ENCODE measurements around the gene HOXA7.

The HOXA7 gene

DNA sequence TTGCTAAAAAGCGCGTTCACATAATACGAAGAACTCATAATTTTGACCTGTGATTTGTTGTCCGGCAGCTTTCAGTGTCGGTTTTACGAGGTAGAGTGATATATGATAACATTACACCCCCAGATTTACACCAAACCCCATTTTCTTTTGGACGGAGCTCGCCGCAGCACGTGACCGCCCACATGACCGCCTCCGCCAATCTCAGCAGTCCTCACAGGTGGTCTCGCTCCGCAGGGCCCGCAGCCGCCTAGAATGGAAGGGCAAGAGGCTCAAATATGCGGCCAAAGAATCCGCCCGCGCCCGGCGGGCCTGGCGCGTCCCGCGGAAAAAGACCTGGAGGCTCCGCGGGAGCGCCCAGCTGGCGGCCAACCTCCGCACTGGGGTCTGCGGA is at the start of gene HOXA7:
Gene HOXA7 (minus strand): TSS at position 168 of the 391 bp plus-strand sequence. CDS start 130 bp downstream, at position 38.
- DNase-seq (ENCODE audit: low read depth in 2 of 2), result no peak

DNA sequence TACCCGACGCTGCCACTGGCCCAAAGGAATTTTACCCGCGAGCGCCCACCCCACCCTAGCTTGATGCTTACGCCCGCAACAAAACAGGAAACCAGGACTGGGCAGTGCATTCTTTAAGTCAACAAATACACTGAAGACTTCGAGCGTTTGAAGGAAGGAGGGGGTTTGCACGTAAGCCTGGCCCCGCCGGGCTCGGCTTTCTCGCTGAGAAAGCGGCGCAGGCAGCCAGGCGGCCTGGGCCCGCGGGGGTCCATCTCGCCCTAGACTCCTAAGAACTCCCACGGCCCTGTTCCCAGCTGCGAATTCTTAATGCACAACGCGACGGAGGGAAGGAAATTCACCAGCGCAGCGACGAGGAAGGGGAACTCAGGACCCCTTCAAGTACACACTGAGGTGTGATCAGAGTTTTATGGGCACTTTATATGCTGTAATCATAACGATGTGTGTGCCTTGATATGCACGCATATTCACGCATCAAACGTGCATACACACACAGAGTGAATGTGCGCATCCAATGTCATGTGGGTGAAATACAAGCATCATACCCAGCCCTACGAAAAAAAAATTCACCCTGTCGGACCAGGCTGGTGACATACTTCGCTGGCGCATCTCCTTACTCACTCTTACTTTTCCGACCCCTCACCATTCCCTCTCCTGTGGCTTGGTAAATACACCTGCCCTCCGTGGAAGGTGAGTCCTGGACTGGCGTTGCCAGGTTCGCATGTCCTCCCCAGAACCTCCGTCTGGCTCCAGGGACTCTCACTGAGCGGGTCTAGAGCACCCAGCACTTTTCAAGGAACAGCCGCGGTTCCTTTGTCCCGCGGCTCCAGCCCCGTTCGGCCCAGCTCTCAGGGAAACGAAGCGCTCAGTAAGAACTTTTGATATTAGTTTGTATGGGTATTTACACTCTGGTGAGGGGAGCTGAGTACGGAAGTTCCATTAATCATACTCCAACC is 49.1 kb upstream of the HOXA7 start:
- no peak for DNase-seq (ENCODE audit: low read depth in 2 of 2)

DNA sequence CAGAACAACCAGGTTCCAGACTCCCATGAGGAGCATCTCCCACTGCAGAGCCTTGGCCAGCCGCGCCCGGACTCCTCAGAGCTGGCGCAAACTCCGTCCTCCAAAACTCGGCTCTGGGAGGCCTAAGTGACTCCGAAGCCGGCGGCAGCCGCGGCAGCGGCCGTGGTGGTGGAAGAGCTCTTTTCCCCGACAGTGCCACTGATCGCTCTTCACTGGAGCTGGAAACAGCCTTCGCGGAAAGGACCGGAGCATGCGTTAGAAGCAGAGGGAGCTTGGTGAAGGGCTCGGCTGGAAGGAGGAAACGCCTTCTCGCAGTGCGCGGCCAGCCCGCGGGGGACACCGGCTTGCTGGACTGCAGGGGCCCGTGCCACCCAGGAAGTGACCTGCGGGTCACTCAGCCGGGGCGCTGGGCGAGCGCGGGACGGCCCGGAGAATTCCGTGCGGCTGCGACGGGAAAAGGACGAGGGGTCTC is 48.4 kb upstream of the HOXA7 start:
- DNase-seq (ENCODE audit: low read depth in 2 of 2), result no peak

DNA sequence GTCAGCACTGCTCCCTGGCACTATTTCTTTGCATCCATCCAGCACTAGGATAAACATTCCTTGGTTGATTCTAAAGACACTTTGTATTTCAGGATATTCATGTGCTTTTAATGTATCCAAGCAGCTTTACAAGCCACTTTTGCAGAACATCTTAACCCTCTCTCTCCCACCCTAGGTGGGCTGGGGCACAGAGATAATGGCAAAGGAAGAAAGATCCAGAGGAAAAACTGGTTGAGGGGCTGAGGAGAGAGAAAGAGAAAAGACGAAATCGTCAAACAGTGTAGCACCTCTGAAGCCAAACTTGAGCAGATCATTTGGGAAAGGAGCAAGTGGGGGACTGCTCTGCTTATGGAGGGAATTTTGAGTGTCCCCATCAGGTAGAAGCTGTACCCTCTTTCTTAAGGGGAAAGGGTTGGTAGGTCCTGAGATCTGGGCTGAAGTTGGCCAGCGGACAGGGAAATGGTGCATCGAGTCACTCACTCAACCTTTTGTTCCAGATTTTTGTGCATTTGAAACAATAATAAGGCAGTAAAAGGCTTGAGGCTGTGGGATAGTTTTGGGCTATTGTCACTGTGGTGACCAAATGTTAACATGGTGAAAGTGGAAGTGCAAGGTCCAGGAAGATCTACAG is 47.6 kb upstream of the HOXA7 start:
- DNase-seq (ENCODE audit: low read depth in 2 of 2), result no peak

DNA sequence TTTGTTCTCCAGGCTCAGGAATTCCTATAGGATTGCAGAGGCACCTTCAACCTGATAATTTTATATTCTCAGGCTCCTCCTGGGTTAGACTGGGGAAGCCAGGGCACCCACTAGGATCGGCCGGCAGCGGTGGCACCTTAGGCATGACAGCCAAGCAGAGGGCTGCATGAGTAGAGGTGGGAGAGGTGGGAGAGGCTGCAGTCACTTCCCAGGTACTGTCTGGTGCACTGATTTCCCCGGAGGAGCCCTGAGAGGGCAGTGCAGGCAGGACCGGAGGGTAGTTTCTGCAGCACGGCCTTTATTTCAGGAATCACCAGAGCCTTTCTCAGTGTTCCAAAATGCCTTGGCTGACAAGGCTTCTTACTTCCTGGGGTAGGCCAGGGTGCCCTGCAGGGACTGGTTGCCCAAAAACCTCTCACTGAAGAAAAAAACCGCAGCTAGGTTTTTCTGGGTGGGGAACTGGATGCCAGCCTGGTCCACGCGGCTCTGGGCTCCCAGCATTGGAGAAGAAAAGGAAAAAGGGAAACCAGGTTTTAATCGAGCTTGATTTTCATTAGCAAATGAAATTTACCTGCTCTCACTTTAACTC is 47.0 kb upstream of the HOXA7 start:
- no peak for DNase-seq (ENCODE audit: low read depth in 2 of 2)

DNA sequence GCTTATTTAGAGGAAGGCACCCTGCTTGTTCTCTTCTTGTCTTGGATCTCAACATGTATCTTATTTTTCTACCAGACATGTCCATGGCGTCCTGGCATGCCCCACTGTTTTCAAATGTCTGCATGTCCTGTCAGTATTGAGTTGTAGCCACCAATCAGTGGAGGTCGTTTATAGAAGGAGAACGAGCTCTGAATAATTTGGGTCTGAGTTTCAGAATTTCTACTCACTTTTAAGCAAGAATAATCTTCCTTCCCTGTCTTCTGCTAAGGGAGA is 46.3 kb upstream of the HOXA7 start:
- no peak for DNase-seq (ENCODE audit: low read depth in 2 of 2)

DNA sequence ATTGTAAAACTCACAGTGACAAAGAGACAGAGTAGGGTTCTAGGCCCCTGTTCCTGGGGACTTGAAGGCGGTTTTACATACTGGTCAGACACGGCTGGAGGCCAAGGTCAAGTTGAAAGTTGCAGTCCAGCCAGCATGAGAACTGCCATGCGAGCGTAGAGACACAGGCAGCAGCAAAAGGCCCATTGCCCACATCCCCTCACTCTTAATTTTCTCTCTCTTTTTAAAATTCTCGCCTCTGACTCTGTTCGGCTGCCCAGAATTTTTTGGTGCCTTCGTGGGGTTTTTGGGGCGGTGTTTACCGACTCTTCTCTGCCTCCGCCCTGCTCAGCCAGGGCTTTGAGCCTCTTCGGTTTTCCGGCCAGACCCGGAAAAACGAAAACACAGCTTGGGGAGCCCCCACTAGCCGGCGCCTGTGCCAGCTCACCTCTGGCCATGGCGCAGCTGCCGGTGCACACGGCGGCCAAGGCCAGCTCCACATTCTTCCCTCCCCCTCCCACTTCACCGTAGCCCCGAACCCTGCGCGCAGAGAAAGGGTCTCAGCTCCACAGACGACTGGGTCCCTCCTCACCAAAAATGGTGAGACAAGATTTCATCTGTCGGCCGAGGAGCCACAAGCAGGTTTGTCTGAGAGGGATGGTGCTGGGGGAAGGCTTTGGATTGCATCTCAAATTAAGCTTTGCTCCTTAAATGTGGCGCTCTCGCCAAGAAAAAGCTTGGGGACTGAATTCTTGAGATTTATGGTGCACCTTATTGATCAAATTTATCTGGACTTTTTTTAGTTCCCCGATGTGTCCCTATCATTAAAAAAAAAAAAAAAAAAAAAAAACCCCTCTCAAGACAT is 45.8 kb upstream of the HOXA7 start:
- DNase-seq (ENCODE audit: low read depth in 2 of 2), result no peak

DNA sequence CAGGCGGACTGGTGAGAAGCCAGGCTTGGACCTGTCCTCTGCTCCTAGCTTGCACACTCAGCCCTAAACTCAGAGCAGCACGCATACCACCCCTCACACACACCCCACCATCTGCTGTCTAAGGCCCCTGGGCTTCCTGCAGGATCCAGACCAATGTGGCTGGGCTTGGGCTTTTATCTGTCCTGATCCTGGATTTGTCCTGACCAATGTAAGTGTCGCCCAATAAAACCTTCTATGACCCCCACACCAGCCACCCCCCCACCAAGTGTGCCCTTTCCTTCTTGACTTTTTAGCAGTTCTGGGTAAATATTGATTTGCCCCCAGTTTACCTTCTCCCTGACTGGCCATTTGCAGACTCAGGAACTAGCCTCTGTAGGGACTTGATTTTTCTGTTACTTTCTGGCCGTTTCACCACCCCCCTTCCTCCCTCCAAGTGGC is 45.1 kb upstream of the HOXA7 start:
- no peak for DNase-seq (ENCODE audit: low read depth in 2 of 2)

DNA sequence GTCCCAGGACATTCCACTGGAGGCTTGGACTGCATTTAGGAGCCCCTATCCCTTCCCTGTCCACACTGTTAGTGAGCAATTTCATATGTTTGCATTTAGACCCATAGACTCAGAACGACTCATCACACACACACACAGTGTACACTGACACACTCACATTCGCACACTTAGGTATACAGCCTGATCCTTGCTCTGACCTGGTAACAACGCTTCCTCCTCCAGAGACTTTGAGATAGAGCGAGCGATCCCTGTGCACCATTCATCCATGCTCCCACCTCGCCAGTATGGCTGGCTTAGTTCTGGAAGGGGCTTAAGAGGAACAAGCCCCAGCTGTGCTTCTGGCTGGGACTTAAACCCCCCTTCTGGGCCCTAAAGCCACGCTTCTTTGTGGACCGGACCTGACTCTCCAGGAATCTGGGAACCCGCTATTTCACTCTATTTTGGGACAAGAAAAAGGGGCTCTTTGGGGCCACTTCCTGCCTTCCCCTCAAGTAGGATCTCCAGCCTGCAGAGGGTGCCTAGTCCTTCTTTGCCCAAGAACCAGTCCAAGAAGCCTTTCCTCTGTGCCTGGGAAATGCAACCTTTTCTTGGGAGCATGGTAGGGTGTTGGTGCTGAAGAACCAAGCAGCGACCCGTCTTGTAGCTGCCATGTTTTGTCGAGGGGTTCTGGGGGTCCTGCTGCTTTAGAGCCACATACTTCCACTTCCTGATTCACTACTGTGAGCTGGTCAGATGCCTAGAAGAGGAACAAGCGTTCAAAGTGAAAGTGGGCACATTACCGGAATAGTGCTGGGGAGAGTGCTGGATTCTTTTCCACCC is 44.5 kb upstream of the HOXA7 start:
- no peak for DNase-seq (ENCODE audit: low read depth in 2 of 2)

DNA sequence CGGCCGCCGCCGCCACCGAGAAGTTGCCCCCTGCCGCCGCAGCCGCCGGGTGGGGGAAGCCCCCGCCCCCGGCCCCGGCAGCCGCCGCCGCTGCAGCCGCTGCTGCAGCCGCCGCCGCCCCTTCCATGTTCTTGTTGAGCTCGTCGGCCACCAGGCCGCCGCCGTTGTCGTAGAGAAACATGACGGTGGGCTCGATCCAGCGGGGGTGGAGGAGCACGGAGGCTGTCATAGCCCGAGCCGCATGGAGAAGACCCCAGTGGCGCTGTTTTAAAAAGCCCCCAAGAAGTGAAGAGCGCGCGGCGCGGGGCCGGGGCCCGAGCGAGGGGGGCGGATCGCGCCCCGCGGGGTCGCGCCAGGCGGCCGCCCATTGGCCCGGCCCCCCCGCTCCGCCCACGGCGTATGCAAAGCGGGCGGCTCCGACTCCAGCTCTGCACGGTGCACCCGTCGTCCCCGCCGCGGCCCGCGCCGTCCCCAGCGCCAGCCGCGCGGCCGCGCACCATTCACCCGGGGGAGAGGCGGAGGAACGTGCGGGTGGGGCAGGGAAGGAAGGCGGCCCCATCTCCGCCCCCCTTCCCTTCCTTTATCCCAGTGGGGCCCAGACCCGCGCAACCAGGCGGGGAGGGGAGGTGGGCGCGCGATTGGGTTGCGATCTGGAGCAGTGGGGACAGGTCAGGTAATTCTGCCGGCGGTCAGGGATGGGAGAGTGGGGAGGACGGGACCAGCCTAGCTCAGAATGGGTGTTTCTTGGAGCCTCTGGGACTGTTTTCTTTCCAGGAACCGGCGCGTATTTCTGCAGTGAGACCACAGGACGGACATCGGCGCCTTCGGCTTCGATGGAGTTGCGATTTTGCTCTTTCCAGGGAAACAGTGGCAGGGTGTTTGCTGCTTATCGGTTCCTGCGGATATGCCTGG is 43.6 kb upstream of the HOXA7 start, which contains the start of gene HOXA13:
Gene HOXA13 (minus strand): TSS at position 243 of the 912 bp plus-strand sequence. CDS start 14 bp downstream, at position 229.
- DNase-seq (ENCODE audit: low read depth in 2 of 2), result no peak

DNA sequence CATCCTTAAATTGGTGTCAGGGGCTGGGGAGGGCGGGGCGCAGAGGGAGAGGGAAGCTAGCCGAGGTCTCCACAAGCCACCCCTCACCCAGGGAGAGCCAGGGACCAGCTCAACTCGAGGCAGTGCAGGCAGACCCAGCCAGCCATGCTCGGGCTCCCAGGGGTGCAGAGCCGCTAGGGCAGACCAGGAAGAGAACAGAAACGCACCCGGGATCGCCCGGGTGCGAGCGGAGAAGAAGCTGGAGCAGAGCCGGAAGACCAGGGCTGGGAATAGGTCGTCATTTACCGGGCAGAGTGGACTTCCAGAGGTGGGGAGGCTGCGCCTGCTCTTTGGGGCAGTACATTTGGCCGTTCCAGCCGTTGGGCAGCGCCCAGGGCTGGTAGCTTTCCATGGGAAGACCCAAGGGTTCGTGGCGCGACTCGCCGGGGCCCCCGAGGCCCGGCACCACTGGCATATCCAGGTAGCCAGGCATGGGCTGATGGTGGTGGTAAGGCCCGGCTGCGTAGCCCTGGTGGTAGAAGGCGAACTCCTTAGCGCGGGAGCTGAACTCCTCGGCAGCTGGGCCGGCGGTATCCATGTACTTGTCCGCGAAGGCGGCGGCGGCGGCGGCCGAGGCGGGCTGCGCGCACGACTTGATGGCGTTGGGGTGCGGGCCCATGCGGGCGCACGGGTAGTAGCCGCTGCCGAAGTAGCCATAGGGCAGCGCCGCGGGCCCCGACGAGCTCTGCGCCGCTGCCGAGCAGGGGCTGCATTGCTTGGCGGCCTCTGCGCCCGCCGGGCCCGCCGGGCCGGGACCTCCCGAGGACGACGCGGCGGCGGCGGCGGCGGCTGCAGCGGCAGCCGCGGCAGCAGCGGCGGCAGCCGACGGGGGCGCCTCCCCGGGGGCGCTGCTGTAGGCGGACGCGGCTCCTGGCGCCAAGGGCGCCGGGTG is 42.7 kb upstream of the HOXA7 start:
- DNase-seq (ENCODE audit: low read depth in 2 of 2), result no peak

DNA sequence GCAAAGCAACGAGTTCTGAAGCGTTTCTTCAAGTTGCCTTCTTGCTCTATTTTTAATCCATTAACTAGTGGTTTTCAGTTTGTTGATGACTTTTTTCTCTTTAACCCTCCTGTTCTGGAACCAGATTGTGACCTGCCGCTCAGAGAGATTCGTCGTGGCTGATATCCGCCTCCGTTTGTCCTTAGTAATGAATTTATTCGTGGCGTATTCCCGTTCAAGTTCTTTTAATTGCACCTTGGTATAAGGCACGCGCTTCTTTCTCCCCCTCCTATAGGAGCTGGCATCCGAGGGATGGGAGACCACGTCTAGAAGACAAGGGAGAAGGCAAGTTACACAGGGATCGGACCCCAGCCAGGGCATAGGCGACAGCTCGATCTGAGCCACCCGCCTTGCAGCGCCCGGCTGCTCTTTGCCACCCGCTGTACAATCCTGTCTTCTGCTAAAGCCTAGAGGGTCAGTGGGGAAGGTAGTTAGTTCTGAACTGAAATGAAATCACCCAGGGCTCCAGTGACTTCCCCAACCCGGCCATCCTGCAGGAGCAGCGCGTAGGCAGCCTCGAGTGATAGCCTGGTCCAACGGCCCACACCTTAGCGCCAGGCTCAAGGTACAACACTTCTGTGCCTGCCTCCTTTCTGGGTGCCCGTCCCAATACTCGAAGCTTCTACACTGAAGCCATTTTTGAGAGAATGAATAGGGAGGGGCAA is 41.8 kb upstream of the HOXA7 start:
- DNase-seq (ENCODE audit: low read depth in 2 of 2), result no peak

DNA sequence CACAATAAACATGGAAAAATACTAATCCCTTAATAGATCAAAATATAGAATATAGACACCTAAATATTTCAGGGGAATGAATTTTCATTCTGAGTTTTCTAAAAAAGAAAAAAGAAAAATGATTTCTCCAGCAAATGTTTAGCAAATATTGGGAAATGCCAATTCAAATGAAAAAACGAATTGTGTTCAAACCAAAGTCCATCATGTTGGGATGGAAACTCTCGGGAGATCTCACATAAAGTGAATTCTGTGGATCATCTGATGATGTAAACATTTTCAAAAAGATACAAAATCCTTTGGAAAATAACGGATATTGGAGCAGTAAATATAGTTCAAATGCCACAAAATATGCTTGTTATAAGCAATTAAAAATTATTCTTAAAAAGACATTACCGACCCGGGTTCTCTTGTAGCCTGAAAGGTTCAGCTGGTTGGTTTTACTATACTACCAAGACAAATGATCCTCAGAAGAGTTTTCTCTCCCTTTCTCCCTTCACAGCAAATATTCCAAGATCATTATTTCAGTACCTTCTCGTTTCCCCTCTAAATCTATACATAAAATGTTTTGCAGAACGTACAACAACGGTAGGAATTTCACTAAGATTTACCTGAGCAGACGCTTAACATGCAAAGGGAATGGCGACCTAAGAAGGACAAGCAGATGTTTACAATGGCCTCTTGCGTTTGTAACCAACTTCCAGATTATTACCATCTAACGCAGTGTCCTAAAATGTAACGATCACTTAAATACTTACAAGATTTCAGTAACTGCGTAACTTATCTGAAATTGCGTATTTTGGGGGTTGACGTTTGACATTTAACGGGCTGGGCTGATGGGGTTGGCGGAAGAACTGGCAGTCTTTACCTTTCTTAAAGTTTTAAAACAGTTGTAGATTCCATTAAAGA is 40.9 kb upstream of the HOXA7 start:
- DNase-seq (ENCODE audit: low read depth in 2 of 2), result no peak

DNA sequence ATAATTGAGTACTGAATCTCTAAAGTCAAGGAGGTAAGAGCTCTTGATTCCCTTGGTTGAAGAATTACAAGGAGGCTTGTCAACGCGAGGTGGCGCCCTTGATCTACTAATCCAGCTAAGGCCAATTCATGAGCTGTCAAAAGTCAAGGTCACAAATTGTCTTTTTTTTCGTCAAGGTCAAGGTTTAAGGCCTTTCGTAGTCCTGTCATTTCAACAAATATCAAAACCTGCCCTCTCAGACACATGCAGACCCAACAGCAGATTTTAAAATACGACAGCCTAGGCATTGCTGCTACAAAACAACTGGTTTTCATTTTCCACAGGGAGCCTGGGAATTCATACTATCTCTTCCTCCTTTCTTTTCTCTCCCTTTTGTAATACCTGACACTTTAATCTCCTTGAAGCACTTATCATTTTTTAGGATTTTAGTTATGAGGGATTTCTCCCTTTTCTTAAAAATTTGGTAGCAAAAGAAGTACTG is 39.9 kb upstream of the HOXA7 start:
- DNase-seq (ENCODE audit: low read depth in 2 of 2), result peak; percentile 78 to 81

DNA sequence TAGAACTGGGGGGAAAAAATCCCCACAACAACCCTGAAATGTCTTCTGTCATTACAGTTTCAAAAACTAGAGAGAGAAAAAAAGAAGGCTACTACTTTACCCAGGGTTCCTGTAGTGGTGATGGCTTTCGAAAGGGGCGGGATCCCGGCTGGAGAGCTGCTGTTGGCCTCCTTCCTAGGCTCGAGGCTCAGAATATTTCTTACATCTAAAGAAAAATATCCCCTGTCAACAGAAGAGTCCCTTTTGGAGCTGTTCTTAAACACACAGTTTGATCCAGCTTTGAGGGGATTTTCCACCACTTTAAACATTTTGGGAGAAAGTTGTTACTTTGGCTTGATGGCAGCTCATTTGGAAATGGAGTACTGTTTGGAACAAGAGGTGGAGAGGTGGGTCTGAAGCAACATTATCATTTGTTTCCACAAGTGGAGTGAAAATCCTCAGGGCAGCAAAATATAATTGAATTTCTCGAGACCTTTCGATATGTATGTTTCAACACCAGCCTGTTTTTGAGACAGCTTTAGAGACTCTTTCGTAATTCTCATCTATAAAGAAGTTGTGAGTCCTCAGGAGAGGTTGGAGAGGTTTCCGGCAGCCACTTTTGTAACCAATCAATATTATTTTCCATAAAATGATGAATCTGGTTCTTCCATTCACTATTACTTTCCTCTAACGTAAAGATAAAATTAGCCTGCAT is 38.4 kb upstream of the HOXA7 start:
- no peak for DNase-seq (ENCODE audit: low read depth in 2 of 2)

DNA sequence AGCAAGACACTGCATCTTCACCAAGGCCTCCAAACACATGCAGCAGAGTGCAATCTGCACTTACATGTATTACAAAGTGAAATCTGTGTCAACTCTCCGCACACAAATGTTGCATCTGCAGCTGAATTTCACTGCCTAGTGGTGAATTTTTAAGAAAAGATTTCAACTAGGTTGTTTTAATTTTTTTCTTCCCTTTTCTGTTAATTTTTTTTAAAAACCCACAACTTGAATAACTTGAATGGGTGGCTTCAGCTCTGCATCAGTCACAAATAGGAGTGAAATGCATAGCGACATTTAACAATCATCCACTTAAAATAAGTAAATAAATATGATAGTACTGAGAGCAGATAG is 37.5 kb upstream of the HOXA7 start:
- no peak for DNase-seq (ENCODE audit: low read depth in 2 of 2)

All from stimulated activated CD4-positive, alpha-beta T cell treated with anti-CD3 and anti-CD28 coated beads, Interleukin-4, amount 100 ng/mL, for 48 hours (primary cell).